HG02623 (cell line): ENCODE measurements around the gene CST4.
"Not testable (repeated sequence)": the region's sequence is repeated elsewhere in the genome, so short reads cannot be mapped to it uniquely, and the experiment has no call there.

Experiments used
- ATAC-seq: cut with Tn5 transposase; IDR thresholded peaks from one replicate; pipeline ENCODE4 v1.9.1; 2021; ENCODE audit warnings: moderate library complexity; ENCODE audit not compliant: unreplicated experiment

CST4 gene

GRCh38 chr20:23688684-23689398, at the start of gene CST4:
CST4 (minus strand) TSS chr20:23689038; CDS start chr20:23688969, 69 bp downstream.
- ATAC-seq = not testable (repeated sequence)

- not testable (repeated sequence) for ATAC-seq
Observed at GRCh38 chr20:23735391-23735790, 46.6 kb upstream of the CST4 start.

GRCh38 chr20:23734949-23735348, 46.1 kb upstream of the CST4 start:
- not testable (repeated sequence) for ATAC-seq

GRCh38 chr20:23734440-23734839, 45.6 kb upstream of the CST4 start:
- not testable (repeated sequence) for ATAC-seq

GRCh38 chr20:23727016-23727415, 38.2 kb upstream of the CST4 start:
- ATAC-seq = no peak

- ATAC-seq = no peak
Observed at GRCh38 chr20:23725102-23725501, 36.3 kb upstream of the CST4 start.

GRCh38 chr20:23723659-23724307, 34.9 kb upstream of the CST4 start:
- not testable (repeated sequence) for ATAC-seq

GRCh38 chr20:23722851-23723250, 34.0 kb upstream of the CST4 start:
- not testable (repeated sequence) for ATAC-seq

GRCh38 chr20:23721962-23722361, 33.1 kb upstream of the CST4 start:
- ATAC-seq = no peak

- not testable (repeated sequence) for ATAC-seq
Observed at GRCh38 chr20:23719351-23719750, 30.5 kb upstream of the CST4 start.

GRCh38 chr20:23711778-23712177, 22.9 kb upstream of the CST4 start:
- not testable (repeated sequence) for ATAC-seq

GRCh38 chr20:23710771-23711170, 21.9 kb upstream of the CST4 start:
- no peak for ATAC-seq

GRCh38 chr20:23705895-23706294, 17.1 kb upstream of the CST4 start:
- ATAC-seq = no peak

GRCh38 chr20:23702021-23702420, 13.2 kb upstream of the CST4 start:
- ATAC-seq = no peak

GRCh38 chr20:23700931-23701330, 12.1 kb upstream of the CST4 start:
- no peak for ATAC-seq

GRCh38 chr20:23697947-23698346, 9.1 kb upstream of the CST4 start:
- no peak for ATAC-seq

- ATAC-seq = not testable (repeated sequence)
Observed at GRCh38 chr20:23695068-23695395, 6.2 kb upstream of the CST4 start.

GRCh38 chr20:23694178-23695067, 5.6 kb upstream of the CST4 start:
- not testable (repeated sequence) for ATAC-seq

GRCh38 chr20:23692725-23693619, 4.1 kb upstream of the CST4 start:
- not testable (repeated sequence) for ATAC-seq

GRCh38 chr20:23691675-23692074, 2.8 kb upstream of the CST4 start:
- ATAC-seq = no peak

GRCh38 chr20:23690581-23690980, 1.7 kb upstream of the CST4 start:
- no peak for ATAC-seq
